Right cardiac atrium (tissue), 5 donors: ENCODE results near the gene SCAP. TPM values are rescaled to one million over a fixed set of nuclear protein-coding genes. Genes with fewer than 3 reads are reported as not detected.
A peak's percentile ranks its signal among the peaks of the same experiment; 100 is the strongest.

Experiments
- ATAC-seq, 2 donors: fragments of 200-7000 bp; cut with Tn5 transposase; one replicate each; pipeline versions ENCODE4 v1.8.0 to v1.9.1; 2020; ENCODE audit warnings: moderate library complexity in 2 of 2, mild to moderate bottlenecking in 1 of 2
- DNase-seq, 3 donors: peaks; one replicate each; pipeline ENCODE4 v3.0.0-alpha.2; 2020
- H3K27ac ChIP-seq: one replicate; pipeline ENCODE4 v1.5.1; 2013; ENCODE audit warnings: mild to moderate bottlenecking, low read length, control low read depth, moderate library complexity
- H3K27me3 ChIP-seq: one replicate; pipeline ENCODE4 v1.6.1; 2013; ENCODE audit not compliant: control insufficient read depth, insufficient read depth
- H3K4me1 ChIP-seq: one replicate; pipeline ENCODE4 v1.6.1; 2013; ENCODE audit warnings: low read length; ENCODE audit not compliant: control insufficient read depth, insufficient read depth
- H3K4me3 ChIP-seq: one replicate; pipeline ENCODE4 v1.5.1; 2013; ENCODE audit warnings: low read length, control low read depth
- H3K9me3 ChIP-seq: one replicate; pipeline ENCODE4 v1.6.1; 2013; ENCODE audit warnings: low read length; ENCODE audit not compliant: control insufficient read depth
- WGBS: extraction: QIAGEN DNeasy Blood & Tissue Kit; methylation state at CpG from one replicate; pipeline ENCODE4 v1.1.7; 2013; 5-methylcytosine and 5-hydroxymethylcytosine counted together
- intact Hi-C, 4 donors: fragments of 100-400 bp; cut with DNase I; formaldehyde crosslinking; loops; one replicate each; pipeline versions ENCODE4 v1.11.0 to v1.14.0; 2022 to 2023
- polyA plus RNA-seq: library from polyadenylated mRNA; stranded (reverse); fragments of 200-250 nt; gene quantifications from one replicate; pipeline ENCODE4 v1.2.3, GENCODE V29; 2013
- total RNA-seq, 4 donors: library from RNA; stranded (reverse); fragmentation: NEBNext Ultra II Directional; extraction: Animal tissue kit (Norgen Biotek cat#: 25700); gene quantifications; one replicate each; pipeline ENCODE4 v1.2.1, GENCODE V29; 2021
- donor health status: healthy with polysubstance abuse.
- donor health status: DM: no; HTN: yes; CAD: no.
- donor health status: DM: no; HTN: no; CAD: no.
- donor health status: DM: no; HTN: yes; CAD: no; lungs with severe emphysema.
- donor health status: DM: yes; HTN: yes; CAD: no.

The SCAP gene
- total and polyA plus RNA-seq, 5 donors = 31.1 to 46.6 (median 41.7) TPM

- ATAC-seq (peak; percentile 29 to 39), DNase-seq (no peak)
- H3K4me1 ChIP-seq = peaks cover 18% of the 10 kb centered on the region
- no peaks in the 10 kb centered on the region for H3K9me3 ChIP-seq
- no peaks in the 10 kb centered on the region for H3K27me3 ChIP-seq
- H3K27ac ChIP-seq = peak overlapping the region; percentile 81
- no peak overlapping the region for H3K4me3 ChIP-seq
- 40% methylated on average over 8 of the region's 8 CpGs for WGBS
- intact Hi-C loops = no loop called here
Measured at GRCh38 chr3:47394140-47394870, 81.4 kb downstream of the SCAP start.

- no peak for DNase-seq
- peaks cover 18% of the 10 kb centered on the region for H3K4me1 ChIP-seq
- H3K9me3 ChIP-seq = no peaks in the 10 kb centered on the region
- no peak overlapping the region for H3K4me3 ChIP-seq
- intact Hi-C loops = no loop called here
- no peak for ATAC-seq
- no peaks in the 10 kb centered on the region for H3K27me3 ChIP-seq
- H3K27ac ChIP-seq = no peak overlapping the region
- WGBS = 97% methylated on average over 3 of the region's 3 CpGs
Measured at GRCh38 chr3:47392933-47393332, 82.8 kb downstream of the SCAP start.

GRCh38 chr3:47385796-47386195, 89.9 kb downstream of the SCAP start:
- Histone ChIP-seq H3K9me3 (no peaks in the 10 kb centered on the region), H3K27ac (no peak overlapping the region), H3K4me1 (peaks cover 2% of the 10 kb centered on the region), H3K4me3 (no peak overlapping the region), H3K27me3 (no peaks in the 10 kb centered on the region)
- no peak for ATAC-seq
- 78% methylated on average over 2 of the region's 2 CpGs for WGBS
- intact Hi-C loops = no loop called here
- DNase-seq = no peak

DNA sequence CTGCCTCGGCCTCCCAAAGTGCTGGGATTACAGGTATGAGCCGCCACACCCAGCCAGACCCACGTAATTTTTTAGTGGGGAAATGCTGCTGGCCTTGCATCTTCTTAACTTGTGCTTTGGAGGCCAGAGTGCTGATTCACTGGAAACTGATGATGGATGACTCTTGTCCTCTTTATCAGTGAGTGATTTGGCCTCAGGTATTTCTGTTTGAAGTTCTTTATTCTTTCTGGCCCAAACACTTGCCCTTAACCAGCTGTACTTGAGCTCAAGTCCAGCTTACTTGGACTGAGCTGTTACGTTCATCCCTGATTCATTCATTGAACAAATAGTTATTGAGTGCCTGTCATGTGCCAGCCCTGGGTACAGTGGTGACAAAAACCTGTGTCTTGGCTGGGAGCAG, 90.7 kb downstream of the SCAP start:
- peaks cover 2% of the 10 kb centered on the region for H3K4me1 ChIP-seq
- H3K9me3 ChIP-seq = no peaks in the 10 kb centered on the region
- 84% methylated on average over 4 of the region's 4 CpGs for WGBS
- DNase-seq (no peak), ATAC-seq (no peak)
- intact Hi-C loops = no loop called here
- no peaks in the 10 kb centered on the region for H3K27me3 ChIP-seq
- no peak overlapping the region for H3K4me3 ChIP-seq
- no peak overlapping the region for H3K27ac ChIP-seq

GRCh38 chr3:47384425-47384824, 91.3 kb downstream of the SCAP start:
- intact Hi-C loops = no loop called here

DNA sequence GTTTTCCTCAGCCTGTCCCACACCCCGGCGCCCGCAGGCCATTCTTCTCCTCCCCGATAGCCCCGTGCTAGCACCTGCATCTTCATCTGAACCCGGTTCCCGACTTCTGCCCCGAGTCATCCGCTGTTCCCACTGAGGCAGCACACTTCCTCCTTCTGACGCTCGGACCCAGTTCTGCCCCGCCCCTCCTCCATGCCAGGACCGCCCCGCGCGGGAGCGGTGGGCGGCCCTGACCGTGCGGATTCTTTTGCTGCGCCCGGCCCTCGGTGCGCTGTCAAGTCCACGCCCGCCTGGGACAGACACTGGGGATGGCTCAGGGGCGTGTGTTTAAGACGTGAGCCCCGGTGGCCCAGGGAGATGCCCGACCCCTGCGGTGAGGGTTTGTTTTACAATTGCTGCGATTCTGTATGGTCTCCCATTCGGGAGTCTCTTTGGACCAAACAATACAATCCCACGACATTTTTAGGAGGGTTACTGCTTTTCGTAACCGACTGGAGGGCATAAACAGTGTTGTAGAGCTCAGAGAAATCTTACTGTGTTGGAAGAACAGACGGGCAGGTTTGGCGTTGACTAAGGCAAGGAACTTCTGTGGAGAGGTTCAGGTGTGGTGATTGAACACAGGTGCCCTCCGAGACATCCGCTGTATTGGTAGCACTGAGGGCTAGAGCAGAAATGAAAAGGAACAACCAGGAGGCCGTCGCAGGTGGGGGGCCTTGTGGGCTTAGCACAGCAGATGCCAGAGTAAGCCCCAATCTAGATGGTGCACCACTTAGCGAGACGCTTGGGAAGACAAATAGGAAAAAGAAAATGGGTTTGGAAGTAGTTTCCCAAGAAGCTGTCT, 94.2 kb downstream of the SCAP start:
- H3K27me3 ChIP-seq = no peaks in the 10 kb centered on the region
- WGBS = 6% methylated on average over 44 of the region's 44 CpGs
- ATAC-seq (peak; percentile 89 to 91), DNase-seq (peak; percentile 90 to 94 (median 94))
- no peaks in the 10 kb centered on the region for H3K9me3 ChIP-seq
- peaks cover 2% of the 10 kb centered on the region for H3K4me1 ChIP-seq
- intact Hi-C loops = no loop called here
- H3K27ac ChIP-seq = peak overlapping the region; percentile 69
- H3K4me3 ChIP-seq = peak overlapping the region; percentile 71

More at GRCh38 chr3:47384425-47384824, 91.3 kb downstream of the SCAP start:
- no peak for DNase-seq
- H3K27me3 ChIP-seq = no peaks in the 10 kb centered on the region
- no peaks in the 10 kb centered on the region for H3K9me3 ChIP-seq
- no peak for ATAC-seq
- H3K4me3 ChIP-seq = no peak overlapping the region
- no peak overlapping the region for H3K27ac ChIP-seq
- H3K4me1 ChIP-seq = peaks cover 2% of the 10 kb centered on the region
- WGBS = 86% methylated on average over 4 of the region's 4 CpGs

DNA sequence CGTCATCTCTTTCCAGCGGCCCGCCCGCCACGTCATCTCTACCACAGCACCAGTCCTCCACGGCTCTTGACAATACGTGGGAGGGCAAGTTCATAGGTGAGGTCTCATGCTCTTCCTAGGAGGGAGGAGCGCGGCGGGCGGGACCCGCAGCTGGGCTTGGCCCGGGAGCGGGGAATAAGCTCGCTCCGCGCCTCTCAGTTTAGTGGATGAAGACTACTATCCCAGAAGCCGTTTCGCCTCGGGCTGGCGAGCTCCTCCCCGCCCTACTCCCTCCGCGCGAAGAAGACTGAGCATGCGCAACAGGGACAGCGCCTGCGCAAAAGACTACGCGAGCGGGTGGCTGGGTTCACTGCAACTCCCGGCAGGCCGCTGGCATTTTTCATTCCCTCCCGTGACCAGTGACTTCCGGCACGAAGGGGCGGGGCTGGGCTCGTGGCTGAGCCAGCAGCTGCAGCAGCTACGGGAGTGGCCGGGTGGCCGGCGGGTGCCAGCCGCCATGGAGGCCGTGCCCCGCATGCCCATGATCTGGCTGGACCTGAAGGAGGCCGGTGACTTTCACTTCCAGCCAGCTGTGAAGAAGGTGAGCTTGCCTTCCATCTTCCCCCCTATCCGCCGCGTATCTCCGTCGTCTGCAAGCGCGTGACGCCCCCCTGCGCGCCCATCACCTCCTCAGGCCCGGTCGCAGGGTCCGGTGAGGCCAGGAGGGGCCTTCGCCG, 95.0 kb downstream of the SCAP start, which contains the start of gene PTPN23:
TSS of gene PTPN23 (plus strand) at position 421 of the 716 bp plus-strand sequence. CDS start at position 497, 76 bp downstream.
- Histone ChIP-seq H3K4me1 (peaks cover 2% of the 10 kb centered on the region), H3K9me3 (no peaks in the 10 kb centered on the region), H3K27me3 (no peaks in the 10 kb centered on the region), H3K4me3 (peak within 1 kb of the TSS; percentile 71), H3K27ac (peak within 1 kb of the TSS; percentile 69)
- ATAC-seq (peak; percentile 93 to 95), DNase-seq (peak; percentile 99 to 100 (median 99))
- WGBS = under 1% methylated on average over 61 of the region's 61 CpGs
- intact Hi-C loops = no loop called here

DNA sequence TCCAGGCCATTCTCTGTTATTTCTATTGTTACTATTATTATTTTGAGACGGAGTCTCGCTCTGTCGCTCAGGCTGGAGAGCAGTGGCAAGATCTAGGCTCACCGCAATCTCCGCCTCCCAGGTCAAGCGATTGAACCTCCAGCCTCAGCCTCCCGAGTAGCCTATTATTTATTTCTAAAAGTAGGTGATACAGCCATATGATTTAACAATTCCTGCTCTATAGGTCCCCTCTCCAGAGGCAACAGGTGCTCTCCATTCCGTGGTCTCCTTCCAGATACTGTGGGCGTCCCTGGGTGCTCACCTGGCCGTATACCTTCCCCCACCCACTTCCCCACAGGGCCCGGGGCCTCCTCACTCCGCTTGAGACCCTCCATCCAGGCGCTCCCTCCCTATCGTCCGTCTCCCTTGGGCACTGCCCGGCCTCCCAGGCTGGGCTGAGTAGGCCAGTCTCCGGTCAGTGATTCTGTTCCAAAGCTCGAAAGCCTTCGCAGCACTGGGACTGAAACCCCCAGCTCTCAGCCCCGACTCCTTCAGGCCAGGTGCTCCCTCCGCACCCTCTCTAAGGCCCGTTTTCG, 95.6 kb downstream of the SCAP start:
- no peaks in the 10 kb centered on the region for H3K4me1 ChIP-seq
- intact Hi-C loops = no loop called here
- ATAC-seq (no peak), DNase-seq (no peak)
- H3K4me3 ChIP-seq = peak overlapping the region; percentile 68
- peak overlapping the region; percentile 62 for H3K27ac ChIP-seq
- H3K9me3 ChIP-seq = no peaks in the 10 kb centered on the region
- 12% methylated on average over 23 of the region's 23 CpGs for WGBS
- no peaks in the 10 kb centered on the region for H3K27me3 ChIP-seq

- DNase-seq (no peak), ATAC-seq (no peak)
- 89% methylated on average over 19 of the region's 19 CpGs for WGBS
- peak overlapping the region; percentile 68 for H3K4me3 ChIP-seq
- H3K9me3 ChIP-seq = no peaks in the 10 kb centered on the region
- no peaks in the 10 kb centered on the region for H3K27me3 ChIP-seq
- intact Hi-C loops = no loop called here
- H3K4me1 ChIP-seq = no peaks in the 10 kb centered on the region
- H3K27ac ChIP-seq = no peak overlapping the region
Measured at GRCh38 chr3:47379411-47379899, 96.3 kb downstream of the SCAP start.

GRCh38 chr3:47378869-47379268, 96.9 kb downstream of the SCAP start:
- Histone ChIP-seq H3K27me3 (no peaks in the 10 kb centered on the region), H3K4me1 (no peaks in the 10 kb centered on the region), H3K27ac (no peak overlapping the region), H3K4me3 (no peak overlapping the region), H3K9me3 (no peaks in the 10 kb centered on the region)
- DNase-seq = no peak
- intact Hi-C loops = no loop called here
- ATAC-seq = no peak
